Measurements from ENCODE around the gene KIF5B.
"Not testable (repeated sequence)": the region's sequence is repeated elsewhere in the genome, so short reads cannot be mapped to it uniquely, and the experiment has no call there.

KIF5B gene

GRCh38 chr10:32056136-32057035, at the start of gene KIF5B:
Gene KIF5B (minus strand): TSS chr10:32056425. CDS start chr10:32055973, 452 bp downstream.
- peak; percentile 68 for DNase-seq

- no peak for DNase-seq
Observed at GRCh38 chr10:32105782-32106382, 49.7 kb upstream of the KIF5B start.

GRCh38 chr10:32104622-32105509, 48.6 kb upstream of the KIF5B start:
- no peak for DNase-seq

GRCh38 chr10:32104181-32104580, 48.0 kb upstream of the KIF5B start:
- DNase-seq = no peak

GRCh38 chr10:32103721-32104120, 47.5 kb upstream of the KIF5B start:
- DNase-seq = no peak

- not testable (repeated sequence) for DNase-seq
Observed at GRCh38 chr10:32098566-32099259, 42.5 kb upstream of the KIF5B start.

- no peak for DNase-seq
Observed at GRCh38 chr10:32095116-32095733, 39.0 kb upstream of the KIF5B start.

- no peak for DNase-seq
Observed at GRCh38 chr10:32093650-32094049, 37.4 kb upstream of the KIF5B start.

- DNase-seq = no peak
Observed at GRCh38 chr10:32091046-32091445, 34.8 kb upstream of the KIF5B start.

GRCh38 chr10:32084185-32084851, 28.1 kb upstream of the KIF5B start:
- DNase-seq = no peak

GRCh38 chr10:32077896-32078485, 21.8 kb upstream of the KIF5B start:
- DNase-seq = no peak

- DNase-seq = no peak
Observed at GRCh38 chr10:32073659-32074058, 17.4 kb upstream of the KIF5B start.

GRCh38 chr10:32073128-32073527, 16.9 kb upstream of the KIF5B start:
- DNase-seq = no peak

GRCh38 chr10:32072025-32072800, 16.0 kb upstream of the KIF5B start:
- no peak for DNase-seq

GRCh38 chr10:32070645-32071044, 14.4 kb upstream of the KIF5B start:
- DNase-seq = no peak

GRCh38 chr10:32068569-32068968, 12.3 kb upstream of the KIF5B start:
- no peak for DNase-seq

GRCh38 chr10:32067931-32068330, 11.7 kb upstream of the KIF5B start:
- DNase-seq = not testable (repeated sequence)

- no peak for DNase-seq
Observed at GRCh38 chr10:32065856-32066255, 9.6 kb upstream of the KIF5B start.

GRCh38 chr10:32061440-32061839, 5.2 kb upstream of the KIF5B start:
- no peak for DNase-seq

- DNase-seq = no peak
Observed at GRCh38 chr10:32060347-32060746, 4.1 kb upstream of the KIF5B start.

Data from SHP77 treated with DMSO at 0.1 percent for 48 hours (cell line).